Colon (tissue), 2 donors: ENCODE measurements around the gene DGAT2.
"Not testable (repeated sequence)": the region's sequence is repeated elsewhere in the genome, so short reads cannot be mapped to it uniquely, and the experiment has no call there.

Source experiments
- FAIRE-seq: peaks from 2 replicates; lab custom pipeline; 2012; peaks lifted over from hg19 to GRCh38; lab: Jason Lieb, UNC
- donor health status: control.
- donor health status: control.

The DGAT2 gene

GRCh38 chr11:75768112-75768908 lies at the start of gene DGAT2:
DGAT2 (plus strand) TSS chr11:75768778; CDS start chr11:75768992, 214 bp downstream.
- no peak for FAIRE-seq

- FAIRE-seq: no peak
Measured at GRCh38 chr11:75719340-75720239, 49.0 kb upstream of the DGAT2 start.

DNA sequence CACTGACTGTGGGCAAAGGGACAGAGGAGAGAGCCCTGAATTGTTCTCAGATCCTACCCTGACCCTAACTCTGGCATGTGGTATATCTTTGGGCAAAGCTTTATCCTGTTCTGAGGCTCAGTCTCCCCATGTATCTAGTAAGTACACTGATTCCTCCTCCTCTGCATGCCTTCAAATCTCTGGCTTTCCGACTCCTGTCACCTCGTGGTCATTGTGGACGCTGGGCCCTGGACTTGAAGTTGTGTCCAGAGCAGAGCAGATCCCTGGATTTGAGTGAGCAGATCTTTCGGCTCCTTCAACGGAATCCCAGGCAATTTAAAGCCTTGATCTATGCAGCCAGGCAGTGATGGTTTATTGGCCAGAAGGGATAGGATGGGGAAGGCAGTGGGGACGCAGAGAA lies 47.9 kb upstream of the DGAT2 start:
- no peak for FAIRE-seq

- FAIRE-seq: no peak
Measured at GRCh38 chr11:75721852-75722668, 46.5 kb upstream of the DGAT2 start.

DNA sequence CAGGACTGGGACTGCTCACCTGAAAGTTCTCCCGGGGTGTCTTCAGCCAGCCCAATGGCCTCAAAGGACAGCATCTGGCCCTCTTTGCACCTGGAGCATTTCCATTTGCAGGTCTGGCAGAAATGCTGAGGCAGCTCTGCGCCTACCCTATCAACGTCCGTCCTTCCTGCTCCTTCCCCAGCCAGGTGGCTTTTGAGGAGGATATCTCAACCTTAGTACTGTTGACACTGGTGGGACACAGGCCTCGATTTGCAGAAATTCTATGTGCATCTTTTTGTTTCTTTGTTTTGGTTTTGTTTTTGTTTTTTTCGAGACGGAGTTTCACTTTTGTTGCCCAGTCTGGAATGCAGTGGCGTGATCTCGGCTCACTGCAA lies 45.9 kb upstream of the DGAT2 start:
- FAIRE-seq: no peak

DNA sequence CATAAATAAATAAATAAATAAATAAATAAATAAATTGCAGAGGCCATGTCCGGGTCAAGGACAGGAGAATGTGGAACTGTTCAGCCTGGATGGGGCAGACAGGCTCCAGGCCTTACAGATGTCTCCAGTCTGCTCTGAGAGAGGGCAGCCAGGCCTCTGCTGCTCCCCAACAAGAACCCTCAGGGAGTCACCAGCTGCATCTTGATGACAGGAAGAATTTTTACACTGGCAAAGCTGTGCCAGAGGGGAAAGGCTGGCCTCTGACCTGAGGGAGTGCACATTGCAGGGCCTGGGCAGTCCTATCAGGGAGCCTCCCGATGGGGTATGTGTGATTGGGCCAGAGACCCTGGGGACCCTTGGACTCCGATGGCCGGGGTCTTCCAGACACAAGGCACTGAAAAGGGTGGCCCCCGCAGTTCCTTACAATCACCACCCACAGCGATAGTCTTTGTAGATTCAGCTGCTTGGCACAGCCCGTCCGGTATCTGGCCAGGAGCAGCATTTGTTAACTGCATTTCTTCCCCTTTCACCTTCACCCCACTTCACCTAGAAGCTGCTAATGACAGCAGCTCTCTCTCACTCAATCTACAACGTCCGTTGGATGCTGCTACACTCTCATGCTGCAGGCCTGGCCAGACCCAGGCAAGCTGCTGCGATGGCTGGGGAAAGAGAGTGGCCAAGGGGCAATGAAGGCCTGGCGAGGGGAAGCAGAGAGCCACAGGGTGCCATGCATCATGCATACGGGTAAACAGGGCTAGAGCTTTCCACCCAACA lies 42.8 kb upstream of the DGAT2 start:
- FAIRE-seq: no peak

- no peak for FAIRE-seq
Measured at GRCh38 chr11:75728992-75729391, 39.6 kb upstream of the DGAT2 start.

- no peak for FAIRE-seq
Measured at GRCh38 chr11:75731095-75731494, 37.5 kb upstream of the DGAT2 start.

DNA sequence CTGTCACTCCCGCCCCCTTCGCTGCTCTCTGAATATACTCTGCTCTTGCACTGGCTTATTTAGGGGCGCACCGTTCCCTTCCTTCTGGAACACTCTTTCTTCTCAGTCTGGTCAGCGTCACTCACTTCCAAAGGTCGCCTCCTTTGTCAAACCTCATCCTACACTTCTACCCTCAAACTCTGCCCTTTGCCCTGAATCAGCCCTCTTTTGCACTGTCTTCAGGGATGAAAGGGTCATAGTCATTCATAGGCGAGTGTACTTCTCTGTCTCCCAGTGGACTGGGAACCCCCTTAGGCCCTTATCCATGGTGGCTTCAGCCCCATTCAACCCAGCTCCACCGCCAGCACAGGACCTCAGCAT lies 35.5 kb upstream of the DGAT2 start:
- no peak for FAIRE-seq

DNA sequence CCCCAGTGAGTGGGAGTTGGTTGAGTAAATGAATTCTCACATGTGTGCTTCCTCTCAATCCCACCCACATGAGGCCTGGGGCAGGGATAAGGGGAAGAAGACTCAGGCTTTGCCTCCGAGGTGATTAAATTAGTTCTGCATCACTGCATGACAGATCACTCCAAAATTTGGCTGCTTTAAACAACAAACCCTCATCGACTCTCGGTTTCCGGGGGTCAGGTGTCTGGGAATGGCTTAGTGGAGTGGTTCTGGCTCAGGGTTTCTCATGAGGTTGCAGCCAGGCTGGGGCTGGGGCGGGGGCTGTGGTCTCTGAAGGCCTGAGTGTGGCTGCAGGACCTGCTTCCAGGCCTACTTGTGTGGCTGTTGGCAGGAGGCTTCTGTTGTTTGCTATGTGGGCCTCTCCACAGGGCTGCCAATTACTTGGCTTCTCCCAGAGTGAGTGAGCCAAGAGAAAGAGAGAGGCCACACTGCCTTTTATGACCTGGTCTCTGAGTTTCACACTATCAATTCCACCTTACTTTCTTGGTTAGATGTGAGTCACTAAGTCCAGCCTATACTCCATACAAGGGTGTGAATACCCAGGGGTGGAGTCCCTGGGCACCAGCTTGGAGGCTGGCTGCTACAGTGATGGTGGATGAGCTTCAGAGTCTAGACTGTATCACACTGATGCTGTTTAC lies 35.0 kb upstream of the DGAT2 start:
- no peak for FAIRE-seq

- no peak for FAIRE-seq
Measured at GRCh38 chr11:75734491-75735180, 33.9 kb upstream of the DGAT2 start.

DNA sequence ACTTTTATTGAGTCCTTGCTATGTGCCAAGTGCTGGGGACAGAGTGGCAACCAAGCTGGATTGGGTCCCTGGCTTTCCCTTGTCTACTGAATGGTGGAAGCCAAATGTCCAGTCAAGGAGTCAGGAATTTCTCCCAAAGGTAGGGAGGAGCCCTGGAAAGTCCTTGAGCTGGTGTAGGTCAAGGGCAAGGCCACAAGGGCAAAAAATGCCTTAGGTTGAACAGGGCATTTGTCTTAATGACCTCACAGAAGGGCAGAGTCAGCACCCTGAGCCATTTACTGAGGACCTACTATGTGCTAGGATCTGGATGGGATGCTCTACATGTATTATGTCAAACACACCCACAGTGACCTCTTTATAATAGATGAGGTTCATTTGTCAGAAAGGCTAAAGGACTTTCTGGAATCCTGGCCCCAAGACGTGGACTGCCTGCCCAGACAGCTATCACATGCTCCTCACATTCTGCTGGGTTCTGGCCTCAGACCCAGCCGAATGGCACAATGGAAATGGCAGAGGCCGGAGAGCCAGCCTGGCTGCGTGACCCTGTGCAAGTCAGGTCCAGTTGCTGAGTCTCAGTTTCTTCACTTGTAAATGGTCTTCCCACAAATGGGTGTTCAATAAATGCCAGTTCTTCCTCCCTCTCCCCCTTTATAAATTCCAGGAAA lies 33.3 kb upstream of the DGAT2 start:
- FAIRE-seq: no peak

- FAIRE-seq: no peak
Measured at GRCh38 chr11:75737314-75737713, 31.3 kb upstream of the DGAT2 start.

GRCh38 chr11:75740681-75741080 lies 27.9 kb upstream of the DGAT2 start:
- no peak for FAIRE-seq

DNA sequence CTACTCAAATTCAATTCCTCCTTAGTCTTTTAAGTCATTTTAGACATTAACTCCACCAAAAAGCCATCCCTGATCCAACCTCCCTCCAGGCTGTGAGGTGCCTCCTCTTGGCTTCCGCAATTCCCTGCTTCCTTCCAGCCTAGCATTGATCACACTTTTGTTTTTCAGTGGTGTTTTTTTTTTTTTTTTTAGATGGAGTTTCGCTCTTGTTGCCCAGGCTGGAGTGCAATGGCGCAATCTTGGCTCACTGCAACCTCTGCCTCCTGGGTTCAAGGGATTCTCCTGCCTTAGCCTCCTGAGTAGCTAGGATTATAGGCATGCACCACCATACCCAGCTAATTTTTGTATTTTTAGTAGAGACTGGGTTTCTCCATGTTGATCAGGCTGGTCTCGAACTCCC lies 25.4 kb upstream of the DGAT2 start:
- not testable (repeated sequence) for FAIRE-seq

DNA sequence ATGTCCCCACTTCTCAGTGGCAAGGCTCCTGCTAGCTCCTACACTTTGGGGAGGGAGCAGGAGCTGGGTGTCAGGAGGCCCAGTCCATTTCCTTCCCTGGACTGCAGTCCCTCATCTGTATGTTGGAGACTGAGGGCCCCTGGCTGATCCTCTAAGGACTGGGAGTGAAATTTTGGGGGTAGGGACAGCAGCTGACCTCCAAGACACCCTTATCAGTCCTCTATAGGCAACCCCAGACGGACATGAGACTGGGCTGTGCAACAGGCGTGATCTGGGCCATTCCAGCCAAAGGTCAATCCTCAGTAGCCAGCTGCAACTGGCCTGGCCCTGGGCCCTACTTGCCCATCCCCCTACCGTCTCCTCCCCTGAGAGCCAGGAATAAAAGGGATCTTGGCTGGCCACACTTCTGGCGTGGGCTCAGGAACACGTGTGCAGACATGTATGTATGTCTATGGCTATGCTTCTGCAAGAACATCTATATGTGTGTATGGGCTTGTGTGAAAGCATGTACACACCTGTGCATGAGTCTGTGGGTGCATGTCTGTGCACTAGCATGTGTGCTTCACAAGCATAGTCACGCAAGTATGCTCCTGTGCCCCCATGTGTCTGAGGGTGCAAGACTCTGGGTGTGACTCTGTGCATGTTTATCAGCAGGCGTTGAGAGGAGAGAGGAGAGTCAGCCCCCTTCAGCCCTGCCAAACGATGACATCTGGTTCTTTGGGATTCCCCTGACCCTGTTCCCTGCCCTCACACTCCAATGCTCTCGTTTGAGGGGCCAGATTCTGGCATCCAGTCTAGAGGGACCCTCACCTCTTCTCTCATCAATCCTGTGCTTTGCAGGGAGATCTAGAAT lies 24.6 kb upstream of the DGAT2 start:
- FAIRE-seq: no peak

DNA sequence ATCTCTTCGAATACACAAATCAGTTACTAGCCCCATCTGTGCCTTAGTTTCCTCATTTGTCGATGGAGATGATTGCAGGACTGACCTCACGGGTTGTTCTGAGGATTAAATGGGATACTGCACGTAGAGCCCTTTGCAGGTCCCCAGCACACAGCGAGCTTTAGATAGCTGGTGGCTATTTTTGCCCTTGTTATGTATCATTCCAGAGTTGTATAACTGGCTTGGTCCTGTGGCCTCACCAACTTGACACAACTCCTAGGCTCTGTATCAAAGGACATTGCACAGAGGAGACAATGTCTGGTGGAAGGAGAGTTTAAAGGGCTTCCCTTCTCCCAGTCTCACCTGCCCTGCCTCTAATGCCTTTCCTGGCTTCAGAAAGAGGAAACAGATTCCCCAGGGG lies 22.8 kb upstream of the DGAT2 start:
- no peak for FAIRE-seq

DNA sequence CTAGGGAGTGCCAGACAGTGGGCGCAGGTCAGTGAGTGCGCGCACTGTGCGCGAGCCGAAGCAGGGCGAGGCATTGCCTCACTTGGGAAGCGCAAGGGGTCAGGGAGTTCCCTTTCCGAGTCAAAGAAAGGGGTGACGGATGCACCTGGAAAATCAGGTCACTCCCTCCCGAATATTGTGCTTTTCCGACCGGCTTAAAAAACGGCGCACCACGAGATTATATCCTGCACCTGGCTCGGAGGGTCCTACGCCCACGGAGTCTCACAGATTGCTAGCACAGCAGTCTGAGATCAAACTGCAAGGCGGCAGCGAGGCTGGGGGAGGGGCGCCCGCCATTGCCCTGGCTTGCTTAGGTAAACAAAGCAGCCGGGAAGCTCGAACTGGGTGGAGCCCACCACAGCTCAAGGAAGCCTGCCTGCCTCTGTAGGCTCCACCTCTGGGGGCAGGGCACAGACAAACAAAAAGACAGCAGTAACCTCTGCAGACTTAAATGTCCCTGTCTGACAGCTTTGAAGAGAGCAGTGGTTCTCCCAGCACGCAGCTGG lies 19.8 kb upstream of the DGAT2 start:
- FAIRE-seq: not testable (repeated sequence)

DNA sequence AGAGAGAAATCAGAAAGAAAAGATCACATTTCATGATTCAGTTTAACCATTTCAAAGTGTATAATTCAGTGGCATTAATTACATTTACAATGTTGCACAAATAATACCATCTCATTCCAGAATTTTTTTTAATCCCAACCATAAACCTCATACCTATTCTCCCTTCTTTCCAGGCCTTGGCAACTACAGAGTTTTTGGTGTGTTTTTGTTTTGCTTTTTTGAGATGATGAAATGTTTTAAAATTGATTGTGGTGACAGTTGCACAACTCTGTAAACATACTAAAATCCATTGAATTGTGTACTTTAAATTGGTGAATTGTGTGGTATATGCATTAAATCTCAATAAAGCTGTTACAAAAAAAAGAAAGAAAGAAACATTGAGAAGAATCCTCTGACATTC lies 13.6 kb upstream of the DGAT2 start:
- not testable (repeated sequence) for FAIRE-seq
